Panc1 (cell line): Measurements from ENCODE around the gene CTNNA1. TPM values are rescaled to one million over a fixed set of nuclear protein-coding genes. Genes with fewer than 3 reads are reported as not detected.

Source experiments
- ATAC-seq: fragments of 200-7000 bp; cut with Tn5 transposase; 2 replicates; pipeline ENCODE4 v1.9.1; 2020; ENCODE audit warnings: mild to moderate bottlenecking, moderate library complexity
- BruUV-seq: library from RNA; stranded (reverse); fragments of 400-500 nt; replicated peaks from 2 replicates; lab custom pipeline; 2021; lab: Mats Ljungman, UMichigan
- CTCF ChIA-PET: fragments of 300-600 bp; sonication (Branson Sonifier 250); formaldehyde crosslinking; loops from one replicate; lab custom pipeline; 2022; ENCODE audit warnings: antibody characterized with exemption; lab: Charles Lee
- POLR2A ChIA-PET: fragments of 300-600 bp; sonication (Branson Sonifier 250); formaldehyde crosslinking; loops from one replicate; lab custom pipeline; 2022; ENCODE audit warnings: antibody characterized with exemption; lab: Charles Lee
- DNase-seq: peaks from one replicate; pipeline ENCODE4 v3.0.0-alpha.2; 2010; ENCODE audit warnings: low read depth, low spot score
- H3K27ac ChIP-seq: 2 replicates; pipeline ENCODE4 v1.5.1; 2011; ENCODE audit warnings: mild to moderate bottlenecking, low read length, inconsistent platforms
- H3K27me3 ChIP-seq: fragments of 200-500 bp; sonication (Bioruptor generic); 2 replicates; pipeline ENCODE4 v1.6.0; 2014; ENCODE audit warnings: low read length, inconsistent platforms; ENCODE audit not compliant: control insufficient read depth, insufficient read depth
- H3K36me3 ChIP-seq: fragments of 200-500 bp; sonication (Bioruptor generic); 2 replicates; pipeline ENCODE4 v1.5.1; 2014; ENCODE audit warnings: inconsistent platforms, mild to moderate bottlenecking, low read length, moderate library complexity; ENCODE audit not compliant: control insufficient read depth, insufficient read depth
- H3K4me1 ChIP-seq: 2 replicates; pipeline ENCODE4 v1.5.1; 2011; ENCODE audit warnings: inconsistent platforms, mild to moderate bottlenecking, low read length, moderate library complexity; ENCODE audit not compliant: control insufficient read depth, insufficient read depth
- H3K4me3 ChIP-seq, 2 experiments: 2 replicates each; pipeline ENCODE4 v1.5.1; 2011 to 2012; ENCODE audit warnings: low read depth in 2 of 2, low read length in 2 of 2, mild to moderate bottlenecking in 2 of 2, inconsistent platforms in 1 of 2, moderate library complexity in 1 of 2
- H3K9me3 ChIP-seq: fragments of 200-500 bp; sonication (Bioruptor generic); 2 replicates; pipeline ENCODE4 v1.5.1; 2014; ENCODE audit warnings: low read depth, mild to moderate bottlenecking, inconsistent platforms, low read length, moderate library complexity; ENCODE audit not compliant: control insufficient read depth, insufficient read depth
- POLR2AphosphoS5 ChIP-seq: IDR thresholded peaks from 2 replicates; pipeline ENCODE4 v1.6.1; 2012; ENCODE audit warnings: mild to moderate bottlenecking, low read depth, low read length, moderate library complexity
- REST ChIP-seq, 2 experiments: IDR thresholded peaks; 2 replicates each; pipeline ENCODE4 v1.6.1; 2011 to 2012; ENCODE audit warnings: low read depth in 2 of 2, control low read depth in 1 of 2, low read length in 1 of 2, mild to moderate bottlenecking in 1 of 2, moderate library complexity in 1 of 2; ENCODE audit not compliant: insufficient read depth in 1 of 2
- SIN3A ChIP-seq: IDR thresholded peaks from 2 replicates; pipeline ENCODE4 v1.6.1; 2012; ENCODE audit warnings: low read depth, mild to moderate bottlenecking, low read length, moderate library complexity, borderline replicate concordance; ENCODE audit not compliant: insufficient read depth
- TCF7L2 ChIP-seq: IDR thresholded peaks from 2 replicates; pipeline ENCODE4 v1.6.1; 2011; ENCODE audit warnings: mild to moderate bottlenecking, low read depth, low read length, inconsistent platforms
- in situ Hi-C: cut with HindIII; loops from 2 replicates; pipeline ENCODE4 v1.10.0; 2016; ENCODE audit warnings: low sequenced_read_pairs, low pct_unique_long_range_greater_than_20kb
- intact Hi-C: fragments of 100-400 bp; cut with micrococcal nuclease; formaldehyde crosslinking; loops from one replicate; pipeline ENCODE4 v1.10.0; 2022; ENCODE audit not compliant: unreplicated experiment
- total RNA-seq: library from RNA; stranded (reverse); gene quantifications from one replicate; pipeline ENCODE4 v1.2.1, GENCODE V29; 2021; ENCODE audit not compliant: unreplicated experiment
- TF ChIP-seq, protein P1 (sequence below): fragments of 450-650 bp; IDR thresholded peaks from 2 replicates; pipeline ENCODE4 v1.5.1; 2017; ENCODE audit warnings: mild to moderate bottlenecking

CTNNA1 gene
- total RNA-seq, 1 experiment from 2014 or later: 298 TPM

DNA sequence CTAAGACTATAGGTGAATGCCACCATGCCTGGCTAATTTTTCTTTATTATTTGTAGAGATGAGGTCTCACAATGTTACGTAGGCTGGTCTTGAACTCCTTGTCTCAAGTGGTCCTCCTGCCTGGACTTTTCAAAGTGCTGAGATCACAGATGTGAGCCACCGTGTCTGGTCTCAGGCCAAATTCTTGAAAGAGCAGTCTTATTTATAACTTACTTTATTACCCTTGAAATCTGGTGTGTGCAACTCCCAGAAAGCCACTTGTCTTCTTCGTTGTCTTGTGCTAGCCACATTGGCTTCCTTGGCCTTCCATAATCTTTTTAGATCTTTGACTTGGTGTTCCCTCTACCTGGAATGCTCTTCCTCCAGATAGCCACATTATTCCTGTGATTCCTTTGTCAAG lies 50.1 kb downstream of the CTNNA1 start:
- intact Hi-C loops: no loop called here
- H3K27me3 ChIP-seq: no peaks in the 10 kb centered on the region
- H3K4me3 ChIP-seq: no peak overlapping the region
- BruUV-seq: no TSS peak
- TF ChIP-seq, protein P1, sequence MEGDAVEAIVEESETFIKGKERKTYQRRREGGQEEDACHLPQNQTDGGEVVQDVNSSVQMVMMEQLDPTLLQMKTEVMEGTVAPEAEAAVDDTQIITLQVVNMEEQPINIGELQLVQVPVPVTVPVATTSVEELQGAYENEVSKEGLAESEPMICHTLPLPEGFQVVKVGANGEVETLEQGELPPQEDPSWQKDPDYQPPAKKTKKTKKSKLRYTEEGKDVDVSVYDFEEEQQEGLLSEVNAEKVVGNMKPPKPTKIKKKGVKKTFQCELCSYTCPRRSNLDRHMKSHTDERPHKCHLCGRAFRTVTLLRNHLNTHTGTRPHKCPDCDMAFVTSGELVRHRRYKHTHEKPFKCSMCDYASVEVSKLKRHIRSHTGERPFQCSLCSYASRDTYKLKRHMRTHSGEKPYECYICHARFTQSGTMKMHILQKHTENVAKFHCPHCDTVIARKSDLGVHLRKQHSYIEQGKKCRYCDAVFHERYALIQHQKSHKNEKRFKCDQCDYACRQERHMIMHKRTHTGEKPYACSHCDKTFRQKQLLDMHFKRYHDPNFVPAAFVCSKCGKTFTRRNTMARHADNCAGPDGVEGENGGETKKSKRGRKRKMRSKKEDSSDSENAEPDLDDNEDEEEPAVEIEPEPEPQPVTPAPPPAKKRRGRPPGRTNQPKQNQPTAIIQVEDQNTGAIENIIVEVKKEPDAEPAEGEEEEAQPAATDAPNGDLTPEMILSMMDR: no peak
- TF ChIP-seq POLR2AphosphoS5: no peak
- TF ChIP-seq SIN3A: no peak
- TF ChIP-seq REST (IDR thresholded peaks at IDR 0.05; ENCODE audit: insufficient read depth in 1 of 2, low read depth in 2 of 2, low read length in 1 of 2): no peak
- no peak for TF ChIP-seq TCF7L2
- no peaks in the 10 kb centered on the region for H3K36me3 ChIP-seq
- no peak for DNase-seq
- peaks cover 5% of the 10 kb centered on the region for H3K4me1 ChIP-seq
- in situ Hi-C loops: no loop called here
- ChIA-PET CTCF (no interaction called here), POLR2A (no interaction called here)
- ATAC-seq: no peak
- no peak overlapping the region for H3K27ac ChIP-seq
- H3K9me3 ChIP-seq: no peaks in the 10 kb centered on the region

GRCh38 chr5:138803935-138804334 lies 50.7 kb downstream of the CTNNA1 start:
- H3K4me3 ChIP-seq: no peak overlapping the region
- intact Hi-C loops: no loop called here
- ATAC-seq (no peak), DNase-seq (no peak)
- in situ Hi-C loops: no loop called here
- no peaks in the 10 kb centered on the region for H3K36me3 ChIP-seq
- no peak for TF ChIP-seq REST (IDR thresholded peaks at IDR 0.05; ENCODE audit: insufficient read depth in 1 of 2, low read depth in 2 of 2, low read length in 1 of 2)
- TF ChIP-seq, protein P1: no peak
- TF ChIP-seq POLR2AphosphoS5: no peak
- TF ChIP-seq TCF7L2: no peak
- no peak for TF ChIP-seq SIN3A
- POLR2A ChIA-PET: no interaction called here
- no TSS peak for BruUV-seq
- peaks cover 5% of the 10 kb centered on the region; the same call in 1 of the 2 replicates for H3K4me1 ChIP-seq
- H3K27ac ChIP-seq: no peak overlapping the region
- CTCF ChIA-PET: no interaction called here
- H3K9me3 ChIP-seq: no peaks in the 10 kb centered on the region
- no peaks in the 10 kb centered on the region for H3K27me3 ChIP-seq
